ENCODE data around the gene EGFR.

The EGFR gene

DNA sequence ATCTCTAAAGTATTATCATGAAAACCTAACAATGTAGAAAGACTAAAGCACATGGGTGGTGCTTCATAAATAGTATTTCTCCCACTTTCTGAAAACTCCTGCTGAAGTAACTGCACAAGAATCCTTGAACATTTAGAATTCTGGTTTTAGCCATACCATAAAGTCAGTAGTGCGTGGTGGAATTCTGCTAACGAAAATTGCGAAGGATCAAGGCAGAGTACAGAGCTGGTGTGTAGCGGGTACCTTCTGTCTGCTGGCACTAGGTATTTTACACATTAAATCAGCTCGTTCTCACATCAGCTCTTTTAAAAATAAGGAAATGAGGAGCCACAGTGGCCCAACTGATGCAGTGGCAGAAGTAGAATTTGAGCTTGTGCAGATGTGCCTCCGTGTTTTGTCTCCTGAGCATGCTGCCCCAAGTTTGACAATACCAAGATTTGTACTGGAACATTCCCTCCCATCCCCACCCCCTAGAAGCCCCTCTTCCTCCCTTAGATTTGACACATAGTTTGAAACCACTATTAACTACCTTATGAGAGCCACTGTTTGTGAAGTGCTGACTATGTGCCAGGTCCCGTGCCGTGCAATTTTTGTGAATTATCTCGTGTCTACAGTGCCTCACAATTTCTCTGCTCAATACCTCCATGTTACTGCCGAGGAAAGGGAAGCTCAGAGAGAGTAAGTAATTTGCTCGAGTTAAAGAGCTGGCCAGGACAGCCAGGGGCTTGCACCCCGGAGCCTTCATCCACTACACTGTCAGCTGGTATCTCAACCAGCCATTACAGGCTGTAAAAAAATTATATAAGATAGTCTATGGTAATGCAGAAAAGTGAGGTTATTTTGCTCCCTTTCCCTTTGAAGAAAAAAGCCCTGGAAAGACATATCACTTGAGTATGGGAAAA, 66.9 kb downstream of the EGFR start:
- no peak for DNase-seq

DNA sequence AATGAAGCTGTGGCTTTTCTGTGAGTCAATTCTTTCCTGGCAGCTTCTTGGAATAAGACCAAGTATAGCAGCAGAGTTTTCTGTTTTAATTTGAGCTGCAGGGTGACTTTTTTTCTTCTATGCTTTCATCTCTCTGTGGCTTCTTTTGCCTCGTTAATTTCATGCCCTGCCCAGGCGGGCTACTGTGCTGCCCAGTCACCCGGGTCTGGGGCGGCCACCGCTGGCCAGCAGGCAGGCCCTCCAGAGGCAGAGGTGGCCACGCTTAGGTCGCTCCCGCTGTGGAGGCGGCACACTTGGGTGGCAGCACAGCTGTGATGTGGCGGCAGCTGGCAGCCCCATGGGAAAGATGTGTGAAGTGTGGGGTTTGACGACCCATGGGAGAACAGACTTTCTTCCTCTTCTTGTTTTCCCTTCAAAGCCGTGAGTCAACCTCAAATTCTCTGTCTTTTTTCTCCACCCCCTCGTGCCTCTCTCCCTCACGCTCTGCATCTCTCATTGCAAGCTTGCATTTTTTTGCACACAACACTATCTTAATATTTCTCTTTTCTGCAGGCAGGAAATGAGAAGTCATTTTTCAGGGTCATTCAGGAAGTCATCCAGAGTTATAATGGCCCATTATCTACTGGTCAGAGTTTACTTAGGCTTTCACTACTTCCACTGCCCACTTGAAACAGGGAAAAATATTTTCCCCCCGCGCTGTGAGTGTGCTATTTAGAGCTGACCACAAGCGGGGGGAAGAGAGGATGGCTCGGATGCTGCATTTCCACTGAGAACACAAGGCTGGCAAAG, 67.8 kb downstream of the EGFR start:
- no peak for DNase-seq

DNA sequence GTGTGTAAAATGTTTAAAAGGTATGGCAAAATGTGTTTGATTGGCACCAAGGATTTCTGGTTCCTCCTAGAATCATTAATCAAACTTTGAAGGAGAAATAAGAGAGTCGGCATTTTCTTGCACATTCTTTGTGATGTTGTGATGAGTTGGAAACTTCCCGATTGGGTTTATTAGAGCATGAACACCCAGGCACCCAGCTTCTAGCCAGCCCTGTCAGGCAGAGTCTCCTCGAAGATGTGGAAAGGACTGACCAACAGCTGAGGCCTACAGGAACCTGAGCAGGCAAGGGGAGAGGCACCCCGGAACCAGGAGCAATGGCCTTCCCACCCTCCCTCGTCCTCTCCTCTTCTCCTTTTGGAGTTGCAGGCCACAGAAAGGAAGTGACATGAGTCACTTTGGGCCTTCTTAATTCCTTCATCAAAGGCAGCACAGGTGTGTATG, 68.7 kb downstream of the EGFR start:
- DNase-seq = no peak

DNA sequence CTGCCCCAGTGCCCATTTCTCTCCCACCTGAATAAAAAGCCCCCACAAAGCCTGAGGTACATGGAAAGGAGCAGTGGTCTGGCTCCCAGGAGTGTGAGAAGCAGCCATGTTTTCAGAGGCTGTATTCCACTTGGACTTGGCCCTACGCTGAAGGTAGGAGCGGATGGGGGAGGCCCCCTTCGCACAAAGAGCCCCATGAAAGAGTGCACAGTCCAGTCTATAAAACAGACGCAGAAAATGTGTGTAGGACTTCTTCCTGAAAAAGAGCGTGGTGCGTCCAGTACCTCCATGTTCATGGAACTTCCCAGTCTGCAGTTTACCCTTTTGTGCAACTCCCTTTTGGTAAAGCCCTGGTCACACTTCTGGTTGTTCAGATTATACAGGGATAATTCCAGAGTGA, 69.3 kb downstream of the EGFR start:
- DNase-seq = no peak

DNA sequence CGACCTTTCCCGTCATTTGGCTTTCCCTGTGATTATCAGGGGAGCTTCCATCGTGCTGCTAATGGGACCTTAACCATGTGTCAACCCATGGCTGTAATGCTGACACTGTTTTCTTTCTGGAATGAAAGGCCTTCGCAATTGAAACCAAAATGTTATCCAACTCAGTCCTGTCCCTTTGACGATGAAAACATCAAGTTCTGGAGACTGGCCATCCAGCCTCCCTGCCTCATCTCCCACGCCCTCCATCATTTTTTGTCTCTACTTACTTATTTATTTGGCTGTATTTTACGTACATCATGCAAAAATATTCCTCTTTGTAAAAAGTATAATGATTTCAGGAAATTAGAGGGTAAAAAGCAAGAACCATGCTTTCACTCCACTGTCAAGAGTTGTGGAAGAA, 69.8 kb downstream of the EGFR start:
- DNase-seq = no peak

DNA sequence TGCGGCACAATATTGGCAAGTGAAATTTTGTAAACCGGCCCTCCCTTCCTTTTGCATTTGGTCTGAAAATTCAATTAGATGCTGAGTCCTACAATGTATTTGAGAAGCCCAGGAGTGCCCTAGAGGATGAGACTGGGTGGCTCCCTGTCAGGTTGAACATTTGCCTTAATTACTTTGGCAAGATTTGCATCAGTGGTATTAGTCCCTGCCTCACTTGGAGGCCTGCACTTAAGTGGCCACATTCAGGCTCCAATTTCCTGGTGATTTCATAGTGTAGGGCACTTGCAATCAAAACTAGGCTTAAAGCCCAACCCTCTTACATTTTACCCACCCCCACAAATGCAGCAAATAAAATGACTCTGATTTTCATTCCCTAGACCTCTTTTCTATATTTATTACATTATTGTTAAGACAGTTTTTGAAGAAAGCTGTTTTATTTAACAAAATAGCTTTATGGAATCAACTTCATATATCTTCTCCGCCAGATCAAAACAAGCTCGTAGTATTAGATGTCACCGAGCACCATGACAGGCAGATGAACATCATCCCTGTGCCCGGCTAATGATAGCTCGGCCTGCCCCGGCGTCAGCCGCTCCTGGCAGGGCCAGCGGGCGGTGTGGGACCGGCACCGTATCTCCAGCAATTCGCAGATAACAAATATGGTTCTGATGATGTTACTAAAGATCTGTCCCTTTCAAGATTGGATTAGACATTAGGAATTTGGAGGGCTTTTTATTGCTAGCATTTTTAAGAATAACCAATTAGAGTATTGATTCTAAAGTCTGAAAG, 73.6 kb downstream of the EGFR start:
- no peak for DNase-seq

DNA sequence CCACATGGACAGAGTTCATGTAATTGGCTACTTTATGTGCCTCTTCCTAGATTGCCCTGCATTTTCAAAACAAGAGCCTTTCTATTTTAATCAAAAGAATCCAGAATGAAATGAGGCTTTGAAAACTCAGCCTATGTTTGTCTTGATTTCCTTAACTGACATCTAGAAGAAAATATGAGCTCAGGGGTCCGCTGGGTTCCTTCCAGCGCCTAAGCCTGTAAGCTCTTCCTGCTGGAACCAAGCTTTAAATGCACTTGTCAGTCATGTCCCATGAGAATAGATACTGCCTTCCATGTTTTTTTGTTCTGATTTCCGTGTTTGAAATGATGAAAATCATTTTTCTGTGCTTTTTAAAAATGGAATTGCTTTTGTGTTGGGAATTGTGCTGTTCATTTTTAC, 74.2 kb downstream of the EGFR start:
- DNase-seq = no peak

DNA sequence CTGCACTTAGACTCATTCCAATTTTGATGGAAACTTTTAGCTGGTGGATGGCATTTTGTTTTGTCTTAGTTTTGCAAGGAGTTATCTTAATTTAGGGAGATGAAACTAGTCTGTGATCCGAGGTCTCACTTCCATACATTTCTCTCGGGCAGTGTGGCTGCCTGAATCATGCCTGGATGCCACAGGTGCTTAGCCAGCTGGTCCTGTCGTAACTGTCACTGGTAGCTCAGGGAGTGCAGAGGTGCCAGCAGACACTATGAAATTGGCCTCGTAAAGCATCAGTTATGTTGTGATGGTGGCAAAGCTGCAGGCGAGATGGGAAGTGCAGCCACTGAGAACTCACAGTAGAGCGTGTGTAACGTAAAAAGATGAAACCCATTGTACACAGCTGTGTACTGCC, 74.9 kb downstream of the EGFR start:
- DNase-seq = no peak

DNA sequence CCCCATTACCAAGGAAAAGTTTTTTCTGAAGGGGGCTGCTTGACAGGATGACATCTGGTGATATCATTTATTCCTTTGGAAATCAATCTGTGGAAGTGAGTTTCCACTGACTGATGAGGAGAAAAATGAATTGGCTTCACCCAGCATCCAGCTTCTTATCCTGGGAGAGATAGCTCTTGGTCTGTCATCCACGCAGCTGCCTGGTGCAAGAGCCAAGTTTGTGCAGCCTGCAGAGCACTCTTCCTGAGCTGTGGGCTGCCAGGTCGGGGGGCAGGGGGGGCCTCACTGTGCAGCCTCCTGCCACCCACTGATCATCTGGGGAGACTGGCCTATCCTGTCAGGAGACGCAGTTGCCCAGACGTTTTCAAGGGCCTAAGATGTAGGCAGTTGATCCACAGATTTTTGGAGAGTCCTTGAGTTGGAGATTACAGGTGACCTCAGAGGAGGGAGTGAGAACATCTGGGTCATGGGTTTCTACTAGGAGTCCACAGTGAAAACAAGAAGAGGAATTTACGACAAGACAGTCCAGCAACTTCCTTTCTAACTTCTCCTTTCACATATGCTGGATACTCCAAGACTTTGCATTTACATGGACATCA, 75.4 kb downstream of the EGFR start:
- no peak for DNase-seq

DNA sequence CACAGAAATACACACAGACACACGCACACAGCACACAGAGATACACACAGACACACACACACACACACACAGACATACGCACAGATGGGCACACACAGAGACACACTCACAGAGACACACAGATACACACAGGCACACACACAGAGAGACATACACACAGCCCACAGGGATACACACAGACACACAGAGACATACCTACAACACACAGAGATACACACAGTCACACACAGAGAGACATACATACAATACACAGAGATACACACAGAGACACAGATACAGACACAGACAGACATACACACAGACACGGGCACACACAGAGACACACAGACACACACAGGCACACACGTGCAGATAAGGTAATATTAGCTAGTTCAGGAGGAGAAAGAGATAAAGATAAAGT, 76.9 kb downstream of the EGFR start:
- no peak for DNase-seq

DNA sequence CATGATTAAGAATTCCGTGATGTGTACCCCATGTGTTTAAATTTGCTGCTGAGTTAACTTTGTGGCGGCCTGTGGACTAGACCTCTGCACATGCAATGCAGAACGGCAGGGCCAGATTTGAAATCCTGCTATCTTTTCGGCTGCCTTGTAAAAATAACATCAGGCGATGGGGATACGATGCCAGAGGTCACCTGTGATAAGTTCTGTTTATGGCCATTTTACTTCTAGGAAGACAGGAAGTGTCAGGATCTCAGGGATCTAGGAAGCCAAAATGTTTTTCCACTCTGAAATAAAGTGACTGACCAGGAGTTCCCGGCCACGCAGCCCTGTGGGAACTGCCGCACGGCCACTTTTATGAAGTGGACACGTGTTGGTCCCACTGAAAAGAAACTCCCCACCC, 77.5 kb downstream of the EGFR start:
- DNase-seq = no peak

DNA sequence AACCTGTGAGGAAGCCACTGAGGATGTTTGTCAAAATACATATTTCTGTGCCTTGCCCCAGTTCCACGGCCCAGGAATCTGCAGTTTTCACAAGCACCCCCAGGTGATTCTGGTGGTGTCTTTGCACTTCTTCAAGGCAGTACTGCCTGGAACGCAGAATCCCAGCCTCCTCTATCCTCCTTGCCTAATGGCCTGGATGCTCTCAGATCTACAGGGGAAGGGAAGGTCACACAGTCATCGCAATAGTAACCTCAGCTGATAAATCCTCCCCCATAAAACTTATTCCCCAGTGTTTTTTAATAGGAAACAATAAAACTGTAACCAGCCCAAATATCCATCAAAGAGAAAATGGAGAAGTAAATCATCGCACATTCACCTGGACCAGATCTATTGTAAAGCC, 78.3 kb downstream of the EGFR start:
- no peak for DNase-seq

DNA sequence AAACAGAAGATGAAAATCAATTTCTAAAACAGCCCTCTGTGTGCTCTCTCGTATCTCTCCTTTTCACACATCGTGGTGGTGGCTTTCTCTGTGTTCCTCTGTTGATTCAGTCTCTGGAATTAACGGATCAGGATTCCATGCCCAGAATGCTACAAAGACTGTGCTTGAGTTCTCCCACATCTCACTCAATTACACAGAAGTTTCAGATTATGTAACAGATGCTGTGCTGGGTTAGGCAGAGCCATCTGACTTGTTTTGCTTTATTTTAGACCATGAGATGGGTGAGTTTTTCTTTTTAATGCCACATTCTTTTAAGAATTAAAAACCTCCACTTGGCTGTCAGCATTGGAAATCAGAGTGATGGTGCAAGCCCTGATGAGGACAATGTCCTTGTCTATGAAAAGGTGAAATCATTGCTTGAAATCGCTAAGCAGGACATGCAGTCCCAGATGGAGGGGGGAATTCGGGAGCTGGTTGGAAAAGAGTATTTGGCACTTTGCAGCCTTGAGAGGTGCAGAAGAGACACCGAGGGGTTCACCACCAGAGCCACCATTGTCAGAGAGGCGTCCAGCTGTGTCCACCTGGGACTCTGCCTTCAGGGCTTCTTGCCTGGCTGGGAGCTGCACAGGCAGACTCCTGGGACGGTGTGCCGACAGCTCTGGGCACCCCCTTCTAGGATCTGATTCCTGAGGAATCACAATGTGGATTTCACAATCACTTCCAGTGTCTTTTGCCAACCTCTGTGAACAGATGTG, 80.4 kb downstream of the EGFR start:
- no peak for DNase-seq

DNA sequence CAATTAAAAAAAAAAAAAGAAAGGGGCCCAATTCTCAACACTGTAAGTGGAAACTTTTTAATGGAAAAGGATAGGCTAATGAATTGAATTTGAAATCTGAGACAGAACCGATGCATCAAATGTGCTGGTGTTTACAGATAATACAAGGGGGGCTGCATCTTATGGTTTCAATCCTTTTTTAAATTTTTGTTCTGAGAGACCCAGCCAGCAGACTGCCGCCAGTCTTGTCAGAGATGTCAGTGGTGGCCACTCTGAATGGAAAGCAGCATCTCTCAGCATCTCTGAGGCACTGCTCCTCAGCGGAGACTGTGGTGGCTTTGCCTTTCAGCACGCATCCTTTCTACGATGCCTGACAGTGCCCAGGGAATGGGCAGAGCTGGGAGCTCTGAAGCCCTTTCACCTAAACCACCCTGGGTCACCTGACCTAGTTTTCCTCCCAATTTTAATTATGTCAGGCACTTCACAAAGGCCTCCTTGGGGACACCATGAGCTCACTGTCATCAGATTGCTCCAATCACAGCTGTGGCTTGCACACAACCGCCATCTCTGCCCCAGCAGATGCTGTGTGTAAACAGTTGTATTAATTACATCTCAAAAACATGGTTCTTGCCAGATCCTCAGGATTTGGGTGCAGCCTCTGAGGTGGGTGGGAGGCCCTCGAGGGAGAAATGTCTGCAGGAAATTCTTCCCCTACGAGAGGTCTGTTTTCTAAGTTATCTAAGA, 81.2 kb downstream of the EGFR start:
- peak; percentile 24 for DNase-seq

DNA sequence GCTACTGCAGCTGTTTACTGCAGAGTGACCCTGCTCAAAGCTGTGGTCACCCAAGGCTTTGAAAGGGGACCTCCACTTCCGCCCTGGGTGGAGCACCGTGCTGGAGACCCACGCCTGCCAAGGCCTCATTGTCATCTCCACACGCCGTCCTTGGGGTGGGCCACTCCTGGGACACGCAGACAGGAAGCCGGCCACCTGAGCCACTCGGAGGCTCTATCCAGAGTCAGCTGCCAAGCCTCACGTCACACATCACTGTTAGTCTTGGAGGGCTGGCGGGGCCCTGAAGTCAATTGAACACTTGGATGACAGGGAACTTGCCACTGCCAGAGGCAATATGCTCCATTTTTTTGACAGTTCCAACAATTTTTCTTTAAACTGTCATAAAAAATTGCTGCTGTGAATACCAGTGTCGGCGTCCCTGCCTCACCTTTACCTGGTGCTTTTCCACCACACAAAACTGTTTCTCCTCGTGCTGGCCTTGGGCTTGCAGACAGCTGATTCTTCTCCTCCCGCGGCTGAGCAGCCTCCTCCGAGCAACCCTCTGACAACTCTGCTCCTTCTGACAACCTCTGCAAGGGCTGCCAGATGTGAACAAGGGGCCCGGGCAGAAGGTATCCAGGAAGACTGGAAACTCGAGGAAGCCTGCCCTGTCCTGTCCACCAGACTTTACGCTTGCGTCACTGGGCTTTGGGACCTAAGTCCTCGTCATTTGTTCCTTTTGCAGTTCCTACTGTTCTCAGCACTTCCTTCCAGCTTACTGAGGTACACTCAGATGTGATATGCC, 81.9 kb downstream of the EGFR start:
- DNase-seq = no peak

DNA sequence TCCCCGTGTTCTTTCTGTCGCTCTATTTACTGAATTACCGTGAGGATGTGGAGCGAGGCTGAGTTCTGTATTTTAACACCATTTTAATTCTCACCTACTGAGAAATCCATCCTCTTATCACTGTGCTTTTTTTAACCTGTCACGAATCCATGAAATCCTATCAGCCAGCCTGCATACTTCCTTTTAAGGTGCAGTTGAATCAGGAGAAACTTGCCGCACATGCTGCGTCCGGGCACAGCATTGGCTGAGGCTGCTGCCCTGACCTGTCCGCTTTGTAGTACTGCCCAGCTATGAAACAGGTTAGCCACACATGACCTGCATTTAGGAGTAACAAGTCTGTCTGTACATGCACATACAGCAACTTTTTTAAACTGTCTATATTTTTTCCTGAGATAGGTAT, 82.5 kb downstream of the EGFR start:
- DNase-seq = no peak

DNA sequence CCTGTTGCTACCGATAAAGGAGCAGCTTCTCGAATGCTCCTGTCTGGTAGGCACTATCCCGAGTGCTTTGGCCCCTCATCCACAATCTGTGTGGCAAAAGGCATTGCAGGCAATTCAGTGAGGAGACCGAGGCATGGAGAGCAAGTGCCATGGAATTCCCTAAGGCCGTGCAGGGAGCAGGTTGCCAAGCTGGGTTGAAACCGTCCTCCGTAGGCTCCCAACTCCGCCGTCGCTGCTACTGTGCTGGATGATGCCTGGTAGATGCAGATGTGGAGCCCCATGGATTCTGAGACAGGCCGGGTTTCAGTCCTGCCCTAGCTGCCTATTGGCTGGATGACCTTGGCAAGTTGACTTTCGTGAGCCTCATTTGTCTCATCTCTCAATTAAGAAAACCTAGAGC, 85.3 kb downstream of the EGFR start:
- DNase-seq = no peak

DNA sequence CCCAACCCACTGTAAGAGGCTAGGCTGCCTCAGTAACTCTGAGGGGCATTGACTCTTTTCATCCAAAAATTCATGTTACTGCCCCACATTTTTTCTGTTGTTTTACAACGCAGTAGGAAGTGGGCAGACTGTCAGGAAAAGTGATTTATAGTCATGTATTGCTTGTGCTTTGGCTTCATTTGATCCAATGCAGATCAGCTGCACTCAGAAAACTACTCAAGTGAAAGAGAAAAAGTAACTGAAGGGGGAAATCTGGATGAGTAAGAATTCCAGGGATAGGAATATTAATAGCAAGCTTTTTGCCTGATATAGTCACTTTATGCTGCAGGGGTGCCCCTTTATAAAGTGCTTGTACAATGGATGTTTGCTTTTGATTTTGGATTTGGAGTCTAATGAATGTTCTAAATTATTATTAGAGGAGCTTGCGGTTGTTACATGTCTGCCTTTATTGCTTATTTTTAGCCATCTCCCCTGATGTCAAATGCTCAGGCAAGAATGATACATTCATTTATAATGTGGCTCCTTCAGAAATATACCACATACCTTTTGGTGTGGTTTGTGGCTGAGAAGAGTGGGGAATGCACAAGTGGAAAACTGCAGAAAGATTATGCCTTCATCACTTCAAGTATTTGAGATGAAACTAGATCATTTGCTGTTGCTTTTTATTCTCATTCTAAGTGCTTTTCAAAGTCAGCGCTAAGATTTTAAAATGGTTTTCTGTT, 86.1 kb downstream of the EGFR start:
- no peak for DNase-seq

DNA sequence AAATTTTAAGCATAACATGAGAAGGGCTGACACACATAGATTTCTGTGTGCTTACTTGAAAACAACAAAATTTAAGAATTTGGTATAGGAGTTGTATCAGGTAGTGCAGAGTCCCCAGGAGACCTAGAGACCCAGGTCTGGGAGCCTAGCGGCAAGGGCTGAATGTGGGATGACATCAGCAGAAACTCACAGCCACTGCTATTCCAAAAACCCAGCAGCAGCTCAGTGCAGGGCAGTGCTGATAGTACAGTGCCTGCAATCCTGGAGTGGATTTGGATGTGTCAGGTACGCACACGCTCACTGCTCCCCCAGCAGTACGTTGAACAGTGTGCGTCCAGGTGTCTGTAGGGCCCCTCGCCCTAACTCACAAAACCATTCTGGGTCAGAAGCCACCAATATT, 87.1 kb downstream of the EGFR start:
- no peak for DNase-seq

DNA sequence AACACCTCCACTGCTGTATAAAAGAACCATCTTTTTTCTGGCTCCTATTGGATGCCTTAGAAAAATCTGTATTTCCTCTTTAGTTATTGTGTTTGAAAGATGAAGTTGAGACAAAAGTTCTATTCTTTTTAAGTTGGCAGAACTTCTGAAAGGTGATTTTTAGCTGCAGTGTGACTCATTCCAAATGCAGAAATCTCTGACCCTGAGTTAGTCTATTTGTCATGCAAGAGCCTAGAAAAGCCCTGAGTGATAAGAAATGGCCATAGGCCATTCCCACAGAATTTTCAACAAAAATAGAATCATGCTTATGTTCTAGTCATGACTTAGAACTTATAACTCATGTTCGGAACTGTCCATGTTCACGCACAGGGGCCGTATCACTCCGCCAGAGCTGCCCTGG, 89.1 kb downstream of the EGFR start:
- DNase-seq = no peak
